ENCODE measurements around the gene ATP6V0C.

Gene ATP6V0C

DNA sequence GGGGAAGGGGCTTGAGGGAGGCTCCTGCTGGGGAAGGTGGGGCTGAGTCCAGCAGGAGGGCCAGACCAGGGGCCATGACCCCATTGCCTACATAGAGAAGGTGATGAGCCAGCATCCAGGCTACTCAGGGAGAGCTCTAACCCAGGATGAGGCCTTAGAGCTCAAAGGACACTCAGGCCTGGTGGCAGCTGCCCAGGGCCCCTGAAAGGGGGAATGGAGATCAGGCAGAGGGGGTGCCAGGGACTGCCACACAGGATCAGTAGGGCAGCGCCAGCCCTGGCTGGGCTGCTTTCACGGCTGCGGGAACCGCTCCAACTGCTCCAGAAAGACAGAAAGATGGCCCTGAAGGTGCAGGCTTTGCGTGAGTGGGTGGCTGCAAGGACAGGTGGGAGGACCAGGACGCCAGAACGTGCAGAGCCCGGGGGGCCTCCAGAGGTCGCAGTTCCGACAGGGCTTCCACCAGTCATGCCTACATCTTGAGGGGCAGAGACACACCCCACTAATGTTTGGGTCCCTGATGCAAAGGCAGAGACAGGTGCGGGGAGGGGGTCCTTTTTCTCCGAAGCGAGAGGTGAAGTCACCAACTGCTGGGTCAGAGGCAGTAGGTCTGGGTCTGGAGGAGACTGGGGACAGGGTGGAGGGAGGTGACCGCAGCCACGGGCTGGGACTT lies 882 bp upstream of the ATP6V0C start:
- peak; percentile 33 for DNase-seq

DNA sequence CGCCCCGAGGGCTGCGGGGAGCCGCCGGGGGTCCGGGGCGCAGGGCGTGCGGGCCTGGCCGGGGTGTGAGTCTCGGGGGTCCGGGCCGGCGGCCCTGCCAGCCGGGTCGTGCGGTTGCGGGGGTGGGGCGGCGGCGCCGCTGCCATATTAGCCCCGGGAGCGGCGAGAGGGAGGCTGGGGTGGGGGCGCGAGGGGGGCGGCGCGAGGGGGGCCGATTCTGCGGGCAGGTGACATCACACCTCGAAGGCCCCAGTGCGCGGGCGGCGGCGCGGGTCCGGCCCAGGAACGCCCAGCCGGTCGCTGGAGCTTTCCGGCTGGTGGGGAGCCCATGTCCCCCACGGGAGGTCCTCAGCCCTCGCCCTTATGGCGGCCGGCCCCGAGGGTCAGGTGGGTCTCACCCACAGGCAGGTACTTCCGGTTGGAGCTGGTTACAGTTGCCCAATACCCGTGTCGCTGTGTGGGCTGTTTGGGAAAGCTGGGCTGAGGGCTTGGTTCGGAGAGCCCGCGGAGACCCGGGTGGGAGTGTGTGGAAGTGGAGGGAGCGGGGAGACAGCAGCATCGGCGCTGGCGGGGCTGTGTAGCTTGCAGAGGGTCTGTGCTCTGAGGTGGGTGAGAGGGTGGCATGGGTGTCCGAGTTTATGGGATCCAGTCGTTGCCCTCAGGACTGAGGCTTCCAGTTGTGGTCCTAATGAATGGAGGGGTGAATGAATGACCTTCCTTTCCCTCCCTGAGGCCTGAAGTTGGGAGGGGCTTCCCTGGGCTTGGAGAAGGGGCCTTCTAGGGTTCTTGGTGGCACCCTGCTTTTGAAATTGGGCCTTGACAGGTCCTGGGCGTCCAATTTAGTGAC lies 804 bp downstream of the ATP6V0C start:
- DNase-seq = no peak

DNA sequence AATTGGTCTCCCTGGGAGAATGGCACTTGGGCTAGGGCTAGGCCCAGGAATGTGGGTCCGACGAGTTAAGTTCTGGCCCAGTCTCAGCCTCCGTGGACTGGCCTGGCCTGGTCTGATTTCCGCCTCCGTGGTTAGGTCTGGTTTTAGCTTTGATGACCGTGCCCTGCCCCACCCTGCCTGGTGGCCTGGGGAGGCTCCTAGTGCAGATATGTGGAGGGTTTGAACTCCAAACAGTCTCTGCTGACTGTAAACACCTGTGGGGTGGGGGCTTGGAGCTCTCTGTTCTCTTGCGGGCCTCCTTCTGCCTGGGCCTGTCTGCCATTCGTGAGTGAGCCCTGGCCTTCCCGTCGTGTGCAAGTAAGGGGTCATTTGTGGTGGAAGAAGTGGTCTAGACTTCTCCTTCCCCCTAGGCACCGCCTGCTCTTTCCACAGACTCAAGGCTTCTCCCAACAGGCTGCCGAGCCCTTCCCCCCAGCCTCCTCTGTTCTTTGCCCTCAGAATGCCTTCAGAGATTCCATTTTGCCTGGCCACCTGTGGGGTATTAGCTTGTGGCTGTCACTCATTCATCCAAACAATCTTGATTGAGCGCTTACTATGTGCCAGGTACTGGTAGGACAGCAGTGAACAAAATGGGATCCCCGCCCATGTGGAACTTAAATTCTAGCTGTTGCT lies 1.6 kb downstream of the ATP6V0C start:
- DNase-seq = no peak

GRCh38 chr16:2516391-2517240 lies 2.9 kb downstream of the ATP6V0C start:
- DNase-seq = no peak

DNA sequence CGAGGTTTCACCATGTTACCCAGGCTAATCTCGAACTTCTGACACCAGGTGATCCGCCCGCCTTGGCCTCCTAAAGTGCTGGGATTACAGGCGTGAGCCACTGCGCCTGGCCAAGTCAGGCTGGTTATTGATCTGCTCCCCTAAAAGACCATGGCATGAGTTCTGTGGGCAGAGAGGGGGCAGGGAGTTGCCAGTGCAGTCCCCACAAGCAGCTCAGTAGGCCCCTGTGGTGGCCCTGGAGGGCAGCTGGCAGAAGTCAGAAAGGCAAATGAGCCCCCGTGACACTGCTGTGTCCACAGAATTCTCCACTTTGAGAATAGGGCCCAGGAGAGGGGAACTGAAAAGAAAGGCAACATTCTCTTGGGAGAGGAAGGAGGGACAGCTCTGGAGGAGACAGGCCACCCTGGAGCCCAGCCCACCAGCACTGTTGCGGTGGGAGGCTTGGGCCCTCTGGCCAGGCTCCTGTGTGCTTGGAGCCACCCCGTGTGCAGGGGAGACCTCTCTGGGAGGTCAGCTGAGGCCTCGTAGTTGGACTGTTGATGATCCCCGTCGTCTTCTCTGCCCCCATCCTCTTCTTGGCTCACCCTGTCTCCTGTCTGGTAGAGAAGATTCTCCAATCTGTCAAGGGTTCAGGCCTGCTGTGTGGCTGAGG lies 4.3 kb downstream of the ATP6V0C start:
- DNase-seq = no peak

DNA sequence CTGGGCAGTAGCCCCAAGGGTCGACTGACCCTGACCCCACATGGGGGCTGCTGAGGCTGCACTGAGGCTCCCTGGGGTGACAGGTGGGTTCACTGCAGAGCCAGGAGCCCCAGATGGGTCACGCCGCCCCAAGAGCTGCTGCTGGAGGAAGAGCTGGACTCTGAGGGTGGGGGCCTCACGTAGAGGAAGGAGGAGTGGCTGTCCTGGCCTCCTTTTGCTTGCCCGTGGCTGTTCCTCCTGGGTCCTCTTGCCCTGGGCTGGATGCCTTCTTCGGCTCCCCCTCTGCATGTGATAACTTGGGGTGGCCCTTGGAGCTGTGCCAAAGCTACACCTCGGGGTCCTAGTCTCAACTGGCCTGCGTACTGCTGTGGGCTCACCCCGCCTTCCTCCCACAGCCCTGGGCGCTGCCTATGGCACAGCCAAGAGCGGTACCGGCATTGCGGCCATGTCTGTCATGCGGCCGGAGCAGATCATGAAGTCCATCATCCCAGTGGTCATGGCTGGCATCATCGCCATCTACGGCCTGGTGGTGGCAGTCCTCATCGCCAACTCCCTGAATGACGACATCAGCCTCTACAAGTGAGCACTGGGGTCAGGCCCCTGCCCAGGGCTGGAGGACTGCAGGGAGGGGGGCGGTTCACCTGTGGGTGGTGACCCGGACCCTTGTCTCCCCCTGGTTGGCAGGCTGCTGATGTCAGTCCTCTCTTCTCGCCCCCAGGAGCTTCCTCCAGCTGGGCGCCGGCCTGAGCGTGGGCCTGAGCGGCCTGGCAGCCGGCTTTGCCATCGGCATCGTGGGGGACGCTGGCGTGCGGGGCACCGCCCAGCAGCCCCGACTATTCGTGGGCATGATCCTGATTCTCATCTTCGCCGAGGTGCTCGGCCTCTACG lies 5.3 kb downstream of the ATP6V0C start:
- DNase-seq = no peak

DNA sequence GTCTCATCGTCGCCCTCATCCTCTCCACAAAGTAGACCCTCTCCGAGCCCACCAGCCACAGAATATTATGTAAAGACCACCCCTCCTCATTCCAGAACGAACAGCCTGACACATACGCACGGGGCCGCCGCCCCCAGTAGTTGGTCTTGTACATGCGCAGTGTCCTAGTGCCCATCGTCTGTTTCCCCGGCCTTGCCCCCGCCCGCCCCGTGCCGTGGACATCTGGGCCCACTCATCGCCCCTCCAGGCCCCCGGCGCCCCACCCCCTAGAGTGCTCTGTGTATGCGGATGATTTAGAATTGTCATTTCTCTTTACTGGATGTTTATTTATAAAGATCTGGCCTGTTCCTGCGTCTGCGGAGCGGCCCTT lies 5.9 kb downstream of the ATP6V0C start:
- DNase-seq = no peak

DNA sequence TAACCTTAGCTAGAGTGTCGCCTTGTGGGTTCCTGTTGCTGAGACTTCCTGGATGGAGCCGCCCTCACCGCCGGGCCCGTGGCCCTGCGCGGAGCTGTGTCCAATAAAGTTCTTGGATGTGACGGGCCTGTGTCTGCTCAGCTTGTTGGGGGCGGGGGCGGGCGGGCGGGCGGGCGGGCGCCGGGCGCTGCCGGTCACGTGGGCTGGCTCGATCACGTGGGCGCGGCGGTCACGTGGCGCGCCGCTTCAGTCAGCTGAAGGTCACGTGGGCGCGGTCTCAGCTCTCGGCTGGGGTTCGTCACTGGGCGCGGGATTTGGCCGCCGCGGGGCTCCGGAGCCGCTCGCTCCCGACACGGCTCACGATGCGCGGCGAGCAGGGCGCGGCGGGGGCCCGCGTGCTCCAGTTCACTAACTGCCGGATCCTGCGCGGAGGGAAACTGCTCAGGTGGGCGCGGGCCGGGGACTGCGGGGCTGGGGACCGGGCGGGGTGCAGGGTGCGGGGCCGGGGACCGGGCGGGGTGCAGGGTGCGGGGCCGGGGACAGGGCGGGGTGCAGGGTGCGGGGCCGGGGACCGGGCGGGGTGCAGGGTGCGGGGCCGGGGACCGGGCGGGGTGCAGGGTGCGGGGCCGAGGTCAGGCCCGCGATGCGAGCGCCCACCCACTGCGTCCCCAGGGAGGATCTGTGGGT lies 6.5 kb downstream of the ATP6V0C start, which contains the start of gene AMDHD2:
Gene AMDHD2, plus strand, starts transcription at position 275 of the 687 bp plus-strand sequence. Its CDS starts 88 bp downstream, at position 363.
- DNase-seq = peak; percentile 87

DNA sequence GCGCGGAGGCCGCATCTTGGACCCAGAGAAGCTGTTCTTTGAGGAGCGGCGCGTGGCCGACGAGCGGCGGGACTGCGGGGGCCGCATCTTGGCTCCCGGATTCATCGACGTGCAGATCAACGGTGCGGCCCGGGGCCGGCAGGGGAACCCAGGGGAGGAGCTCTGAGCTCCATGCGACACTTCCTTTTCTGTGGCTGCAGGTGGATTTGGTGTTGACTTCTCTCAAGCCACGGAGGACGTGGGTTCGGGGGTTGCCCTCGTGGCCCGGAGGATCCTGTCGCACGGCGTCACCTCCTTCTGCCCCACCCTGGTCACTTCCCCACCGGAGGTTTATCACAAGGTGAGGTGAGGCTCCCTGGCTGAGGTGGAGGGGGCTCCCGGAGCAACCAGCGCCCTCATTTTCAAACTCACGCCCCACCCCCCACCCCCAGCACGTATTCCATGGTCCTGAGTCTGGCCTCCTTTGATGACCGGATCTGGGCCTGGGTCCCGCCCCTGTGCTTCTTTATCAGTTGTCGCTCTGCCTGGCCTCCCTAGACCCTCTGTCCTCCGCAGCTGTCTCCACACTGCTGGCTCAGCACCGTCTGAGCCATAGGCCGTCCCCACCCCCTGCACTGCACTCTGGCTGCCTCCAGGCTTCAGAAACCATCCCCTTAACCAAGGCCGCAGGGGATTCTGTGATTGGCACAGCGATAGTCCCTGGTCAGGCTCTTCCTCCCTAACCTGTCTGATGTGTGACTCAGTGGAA lies 7.2 kb downstream of the ATP6V0C start:
- no peak for DNase-seq

GRCh38 chr16:2523801-2524231 lies 10.1 kb downstream of the ATP6V0C start:
- DNase-seq = no peak

- DNase-seq = no peak
Measured at GRCh38 chr16:2524339-2524938, 10.7 kb downstream of the ATP6V0C start.

DNA sequence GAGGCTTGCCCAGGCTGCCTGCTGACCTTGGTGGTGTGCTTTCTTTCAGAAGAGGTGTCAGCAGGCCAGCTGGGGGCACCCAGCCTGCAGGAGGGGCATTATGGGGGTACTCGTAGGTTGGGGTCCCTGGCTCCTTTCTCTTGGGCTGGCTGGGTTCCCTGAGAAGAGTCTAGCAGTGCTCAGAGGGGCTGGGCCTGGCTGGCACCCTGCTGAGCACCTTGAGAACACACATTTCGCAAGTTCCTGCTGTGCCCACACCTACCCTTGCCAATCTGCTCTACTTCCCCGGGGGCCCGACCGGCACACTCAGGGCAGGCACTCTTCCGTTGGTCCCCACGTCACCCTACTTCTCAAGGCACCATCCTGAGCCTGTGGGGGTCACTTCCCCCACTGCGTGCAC lies 12.4 kb downstream of the ATP6V0C start:
- DNase-seq = no peak

GRCh38 chr16:2527071-2527783 lies 13.5 kb downstream of the ATP6V0C start:
- no peak for DNase-seq

DNA sequence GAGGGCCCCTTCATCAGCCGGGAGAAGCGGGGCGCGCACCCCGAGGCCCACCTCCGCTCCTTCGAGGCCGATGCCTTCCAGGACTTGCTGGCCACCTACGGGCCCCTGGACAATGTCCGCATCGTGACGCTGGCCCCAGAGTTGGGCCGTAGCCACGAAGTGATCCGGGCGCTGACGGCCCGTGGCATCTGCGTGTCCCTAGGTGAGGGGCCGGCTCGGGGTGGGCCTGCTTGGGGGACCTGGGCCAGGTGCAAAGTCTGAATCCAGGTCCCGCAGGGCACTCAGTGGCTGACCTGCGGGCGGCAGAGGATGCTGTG lies 14.0 kb downstream of the ATP6V0C start:
- no peak for DNase-seq

DNA sequence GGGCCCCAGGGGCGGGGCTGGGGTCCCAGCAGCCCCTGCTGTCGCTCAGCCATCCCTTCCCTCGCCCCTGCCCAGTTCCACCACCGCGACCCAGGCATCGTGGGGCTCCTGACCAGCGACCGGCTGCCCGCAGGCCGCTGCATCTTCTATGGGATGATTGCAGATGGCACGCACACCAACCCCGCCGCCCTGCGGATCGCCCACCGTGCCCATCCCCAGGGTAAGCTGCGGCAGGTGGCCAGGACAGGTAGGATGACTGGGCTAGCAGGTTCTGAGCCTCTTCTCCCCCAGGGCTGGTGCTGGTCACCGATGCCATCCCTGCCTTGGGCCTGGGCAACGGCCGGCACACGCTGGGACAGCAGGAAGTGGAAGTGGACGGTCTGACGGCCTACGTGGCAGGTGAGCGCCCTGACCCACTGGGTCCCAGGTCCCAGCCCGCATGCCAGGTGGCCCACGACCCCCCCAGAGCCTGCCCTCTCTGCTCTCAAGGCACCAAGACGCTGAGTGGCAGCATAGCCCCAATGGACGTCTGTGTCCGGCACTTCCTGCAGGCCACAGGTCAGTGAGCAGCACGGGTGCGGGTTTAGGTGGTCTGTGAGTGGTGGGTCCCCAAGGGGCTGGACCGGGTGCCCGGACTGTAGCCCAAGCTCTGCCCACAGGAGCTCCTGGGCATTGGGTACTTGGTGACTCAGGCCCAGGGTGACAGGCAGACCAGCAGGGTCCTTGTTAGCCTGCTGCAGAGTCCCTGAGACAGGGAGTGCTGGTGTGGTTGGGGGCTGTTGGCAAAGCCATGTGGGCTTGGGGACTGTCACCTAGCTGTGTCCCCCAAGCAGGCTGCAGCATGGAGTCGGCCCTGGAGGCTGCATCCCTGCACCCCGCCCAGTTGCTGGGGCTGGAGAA lies 14.7 kb downstream of the ATP6V0C start:
- no peak for DNase-seq

DNA sequence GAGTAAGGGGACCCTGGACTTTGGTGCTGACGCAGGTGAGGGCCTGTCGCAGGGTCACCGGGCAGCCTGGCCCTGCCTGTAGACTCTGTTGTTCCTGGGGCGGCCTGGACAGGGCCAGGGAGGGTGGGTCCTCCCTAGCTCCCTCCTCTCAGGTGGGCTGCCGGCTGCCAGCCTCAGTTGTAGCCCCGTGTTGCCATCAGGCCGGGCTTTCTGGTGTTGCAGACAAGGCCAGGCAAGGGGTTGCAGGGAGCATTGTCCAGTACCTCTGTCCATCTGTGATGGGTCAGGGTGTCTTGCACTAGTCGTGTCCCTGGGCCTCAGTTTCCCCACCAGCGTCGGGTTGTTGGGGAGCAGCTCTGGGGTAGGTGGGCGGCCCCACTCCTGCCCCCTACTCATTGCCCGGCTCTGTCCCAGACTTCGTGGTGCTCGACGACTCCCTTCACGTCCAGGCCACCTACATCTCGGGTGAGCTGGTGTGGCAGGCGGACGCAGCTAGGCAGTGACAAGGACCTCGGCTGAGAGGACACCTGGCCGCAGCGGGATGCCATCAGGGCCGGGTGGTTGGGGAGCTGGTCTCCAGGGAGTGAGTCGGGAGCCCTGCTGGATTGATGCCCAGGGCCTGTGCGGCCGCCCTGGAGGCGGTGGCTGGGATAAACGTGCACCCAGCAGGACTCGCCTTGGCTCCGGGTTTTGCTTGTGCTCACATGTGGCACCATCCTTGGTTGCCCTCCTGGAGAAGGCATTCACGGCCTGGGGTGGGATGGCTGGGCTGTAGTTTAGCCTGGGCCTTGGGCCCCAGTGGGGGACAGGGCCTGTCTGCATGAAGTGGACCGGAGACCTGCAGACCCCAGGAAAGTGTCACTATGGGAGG lies 15.5 kb downstream of the ATP6V0C start:
- no peak for DNase-seq
